ENCODE data around the gene CLCC1.

The CLCC1 gene

GRCh38 chr1:108916788-108917187 lies 46.5 kb downstream of the CLCC1 start:
- no peak for DNase-seq (ENCODE audit: low read depth)
